Measurements from ENCODE around the gene NUFIP1. TPM values are rescaled to one million over a fixed set of nuclear protein-coding genes. Genes with fewer than 3 reads are reported as not detected.
"Not testable (repeated sequence)": the region's sequence is repeated elsewhere in the genome, so short reads cannot be mapped to it uniquely, and the experiment has no call there.

Gene NUFIP1
- total RNA-seq, 2 experiments from 2014 or later: 11.0 to 12.0 TPM

- POLR2A ChIA-PET: no interaction called here
- CTCF ChIA-PET: no interaction called here
Measured at GRCh38 chr13:44921931-44922758, 67.1 kb downstream of the NUFIP1 start.

- POLR2A ChIA-PET: no interaction called here
Measured at GRCh38 chr13:44921246-44921877, 67.9 kb downstream of the NUFIP1 start.

DNA sequence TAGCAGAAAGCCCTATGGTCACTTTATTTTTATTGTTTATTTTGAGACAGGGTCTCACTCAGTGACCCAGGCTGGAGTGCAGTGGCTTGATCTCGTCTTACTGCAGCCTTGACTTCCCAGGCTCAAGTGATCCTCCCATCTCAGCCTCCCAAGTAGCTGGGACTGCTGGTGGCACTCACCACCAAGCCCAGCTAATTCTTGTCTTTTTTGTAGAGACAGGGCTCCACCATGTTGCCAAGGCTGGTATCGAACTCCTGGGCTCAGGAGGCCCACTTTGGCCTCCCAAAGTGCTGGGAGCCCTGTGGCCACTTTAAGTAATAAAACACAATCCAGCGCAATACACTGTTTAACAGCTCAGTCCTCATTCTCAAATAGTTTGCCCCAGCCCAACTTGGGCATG lies 69.3 kb downstream of the NUFIP1 start:
- CTCF ChIA-PET: interaction anchor here (1.2 kb wide), 1 partner anchor 34 kb away, joined by 4 read pairs; no protein-coding TSS in a partner anchor
- POLR2A ChIA-PET: no interaction called here

More at GRCh38 chr13:44921246-44921877, 67.9 kb downstream of the NUFIP1 start:
- CTCF ChIA-PET: no interaction called here

DNA sequence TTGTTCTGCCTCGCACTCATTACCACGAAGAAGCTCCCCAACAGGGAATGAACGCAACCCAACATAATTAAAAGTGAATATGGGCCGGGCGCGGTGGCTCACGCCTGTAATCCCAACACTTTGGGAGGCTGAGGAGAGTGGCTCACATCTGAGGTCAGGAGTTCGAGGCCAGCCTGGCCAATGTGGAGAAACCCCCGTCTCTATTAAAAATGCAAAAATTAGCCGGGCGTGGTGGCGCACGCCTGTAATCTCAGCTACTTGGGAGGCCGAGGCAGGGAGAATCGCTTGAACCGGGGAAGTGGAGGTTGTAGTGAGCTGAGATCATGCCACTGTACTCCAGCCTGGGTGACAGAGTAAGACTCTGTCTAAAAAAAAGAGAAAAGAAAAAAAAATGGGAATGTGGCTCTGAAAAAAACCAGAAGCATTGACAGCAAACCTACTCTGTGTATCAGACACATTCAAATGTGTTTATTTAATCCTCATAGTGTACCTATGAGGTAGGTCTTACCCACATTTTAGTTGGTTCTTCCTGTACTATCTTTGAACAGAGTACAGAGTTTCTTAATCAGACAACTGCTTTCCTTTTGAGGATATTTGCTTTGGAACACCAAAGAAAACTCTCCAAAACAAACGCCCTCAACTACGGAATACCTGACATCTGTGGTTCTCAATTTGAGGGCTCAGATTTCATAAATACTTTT lies 70.0 kb downstream of the NUFIP1 start:
- POLR2A ChIA-PET: interaction anchor here (1.1 kb wide), 1 partner anchor 15 kb away, joined by 3 read pairs; no protein-coding TSS in a partner anchor

GRCh38 chr13:44918326-44919103 lies 70.8 kb downstream of the NUFIP1 start:
- CTCF ChIA-PET: interaction anchor here (0.6 to 1.5 kb wide), 3 partner anchors 51 to 435 kb away, joined by 3 read pairs; no protein-coding TSS in a partner anchor

More for the DNA sequence above, 70.0 kb downstream of the NUFIP1 start:
- CTCF ChIA-PET: interaction anchor here (0.6 to 1.5 kb wide), 4 partner anchors 34 to 436 kb away, joined by 3 to 4 read pairs (median 3); no protein-coding TSS in a partner anchor

GRCh38 chr13:44917589-44918325 lies 71.5 kb downstream of the NUFIP1 start:
- POLR2A ChIA-PET: interaction anchor here (1.0 to 1.1 kb wide), 2 partner anchors 16 to 1038 kb away, joined by 3 read pairs; partner anchors contain the start of genes CCDC122 and LACC1
- CTCF ChIA-PET: interaction anchor here (0.7 to 1.5 kb wide), 2 partner anchors 154 to 333 kb away, joined by 3 read pairs; no protein-coding TSS in a partner anchor

More at GRCh38 chr13:44918326-44919103, 70.8 kb downstream of the NUFIP1 start:
- POLR2A ChIA-PET: interaction anchor here (0.6 to 1.1 kb wide), 3 partner anchors 16 to 413 kb away, joined by 3 to 7 read pairs (median 6); no protein-coding TSS in a partner anchor

GRCh38 chr13:44912278-44913016 lies 76.8 kb downstream of the NUFIP1 start:
- ChIA-PET CTCF (no interaction called here), POLR2A (no interaction called here)

GRCh38 chr13:44908712-44909111 lies 80.6 kb downstream of the NUFIP1 start:
- POLR2A ChIA-PET: no interaction called here
- CTCF ChIA-PET: no interaction called here

DNA sequence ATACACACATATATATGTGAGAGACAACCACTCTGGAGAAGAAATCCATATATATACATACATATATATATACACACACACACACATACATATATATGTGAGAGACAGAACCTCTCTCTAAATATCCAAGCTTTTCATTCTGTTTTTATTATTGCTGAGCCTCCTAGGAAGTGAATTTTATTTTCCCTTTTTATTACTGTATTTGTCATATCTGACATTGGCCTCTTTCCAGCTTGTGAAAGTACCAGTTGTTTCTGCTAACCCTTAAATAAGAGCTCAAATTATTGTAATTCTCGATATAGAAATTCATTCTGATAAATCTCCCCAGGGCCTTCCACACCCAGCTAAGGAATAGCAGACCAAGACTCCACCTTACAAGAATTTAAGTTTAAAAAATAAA lies 81.0 kb downstream of the NUFIP1 start:
- CTCF ChIA-PET: no interaction called here
- POLR2A ChIA-PET: no interaction called here

DNA sequence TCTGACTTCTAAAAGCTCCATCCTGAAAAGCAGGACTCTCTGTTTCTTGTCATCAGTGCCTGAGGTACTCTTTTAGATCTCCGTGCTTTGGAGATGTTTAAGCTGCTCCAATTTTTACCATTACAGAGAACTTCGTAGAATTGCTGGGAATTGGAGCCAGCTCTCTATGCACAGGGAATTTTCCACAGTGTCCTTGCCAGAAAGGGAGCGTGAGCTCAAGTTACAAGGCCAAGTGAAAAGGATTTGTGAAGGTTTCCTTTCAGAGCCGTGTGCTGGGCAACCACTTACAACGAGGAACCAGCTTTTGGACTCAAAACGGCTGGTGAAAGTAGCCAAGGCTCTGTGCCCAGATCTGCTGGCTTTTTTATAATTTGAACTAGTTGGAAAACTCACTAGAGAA lies 82.6 kb downstream of the NUFIP1 start:
- ChIA-PET CTCF (interaction anchor here (0.5 kb wide), 1 partner anchor 253 kb away, joined by 3 read pairs; no protein-coding TSS in a partner anchor), POLR2A (no interaction called here)

- POLR2A ChIA-PET: no interaction called here
- CTCF ChIA-PET: no interaction called here
Measured at GRCh38 chr13:44906230-44906629, 83.0 kb downstream of the NUFIP1 start.

DNA sequence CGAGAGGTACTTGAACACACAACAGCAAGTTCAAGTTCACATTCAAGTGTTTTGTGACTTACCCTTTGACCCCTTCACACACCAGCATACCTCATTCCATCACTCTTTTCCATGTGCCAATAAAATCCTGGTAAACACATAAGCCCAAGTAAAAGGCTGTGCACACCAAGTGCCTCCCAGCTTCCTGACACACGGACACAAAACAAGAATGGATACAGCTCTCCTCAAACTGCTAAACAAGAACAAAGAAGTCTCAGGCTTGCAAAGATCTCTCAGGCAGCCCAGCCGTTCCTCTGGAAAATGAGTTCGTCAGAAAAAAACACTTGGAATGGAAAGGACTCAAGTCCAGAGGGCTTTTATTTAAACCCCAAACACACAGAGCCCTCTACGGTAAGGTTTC lies 83.7 kb downstream of the NUFIP1 start:
- CTCF ChIA-PET: no interaction called here
- POLR2A ChIA-PET: no interaction called here

- ChIA-PET POLR2A (no interaction called here), CTCF (interaction anchor here (0.6 kb wide), 1 partner anchor 275 kb away, joined by 3 read pairs; no protein-coding TSS in a partner anchor)
Measured at GRCh38 chr13:44904967-44905366, 84.3 kb downstream of the NUFIP1 start.

DNA sequence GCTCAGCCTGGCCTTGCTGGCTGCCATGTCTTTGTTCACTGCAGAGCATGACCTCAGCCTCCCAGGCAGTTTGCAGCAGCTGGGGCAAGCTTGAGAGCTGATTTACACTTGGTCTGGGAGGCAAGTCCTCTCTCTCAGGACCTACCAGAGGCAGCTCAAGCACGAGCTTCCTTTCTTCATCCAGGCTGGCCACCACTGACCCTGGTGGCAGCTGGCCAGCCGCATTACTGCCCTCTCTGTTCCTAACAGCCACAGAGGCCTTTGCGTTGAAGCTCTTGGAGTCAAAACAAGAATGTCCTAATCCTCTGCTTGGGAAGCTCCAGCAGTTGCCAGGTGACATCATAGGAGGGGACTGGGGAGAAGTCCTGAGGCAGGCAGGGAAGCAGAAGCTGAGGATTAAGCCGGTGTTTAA lies 85.7 kb downstream of the NUFIP1 start:
- ChIA-PET POLR2A (no interaction called here), CTCF (no interaction called here)

- ChIA-PET POLR2A (no interaction called here), CTCF (no interaction called here)
Measured at GRCh38 chr13:44902738-44903137, 86.5 kb downstream of the NUFIP1 start.

GRCh38 chr13:44899967-44900366 lies 89.3 kb downstream of the NUFIP1 start:
- CTCF ChIA-PET: no interaction called here

GRCh38 chr13:44898308-44898707 lies 91.0 kb downstream of the NUFIP1 start:
- POLR2A ChIA-PET: not testable (repeated sequence)

More at GRCh38 chr13:44899967-44900366, 89.3 kb downstream of the NUFIP1 start:
- POLR2A ChIA-PET: no interaction called here

DNA sequence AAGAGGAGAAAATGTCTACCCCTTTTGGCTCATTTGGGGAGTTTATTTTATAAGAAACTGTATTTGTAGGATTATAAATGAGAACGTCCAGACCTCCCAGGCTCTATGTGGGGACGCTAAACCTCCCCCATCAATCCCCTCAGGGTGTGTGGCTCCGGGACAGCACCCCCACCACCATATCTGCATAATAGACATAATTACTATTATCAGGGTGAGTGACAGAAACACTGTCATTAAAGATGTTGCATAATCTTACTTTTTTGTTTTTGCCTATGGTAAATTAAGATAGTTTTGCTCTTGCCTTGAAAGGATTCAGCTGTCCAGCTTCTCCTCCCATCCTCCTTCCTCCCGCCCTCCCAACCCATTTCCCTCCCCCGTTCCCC lies 93.3 kb downstream of the NUFIP1 start:
- ChIA-PET POLR2A (no interaction called here), CTCF (no interaction called here)

More at GRCh38 chr13:44898308-44898707, 91.0 kb downstream of the NUFIP1 start:
- CTCF ChIA-PET: not testable (repeated sequence)
